H1 (cell line): ENCODE data around the gene HHAT. TPM values are rescaled to one million over a fixed set of nuclear protein-coding genes. Genes with fewer than 3 reads are reported as not detected.

Source experiments
- CTCF ChIA-PET: fragments of 300-600 bp; sonication (Branson Sonifier 250); formaldehyde crosslinking; loops from one replicate; lab custom pipeline; 2021; ENCODE audit not compliant: partially characterized antibody; lab: Charles Lee
- POLR2A ChIA-PET: fragments of 300-600 bp; sonication (Branson Sonifier 250); formaldehyde crosslinking; loops from one replicate; lab custom pipeline; 2021; ENCODE audit warnings: inconsistent platforms; ENCODE audit not compliant: partially characterized antibody; lab: Charles Lee
- DNase-seq, 2 experiments: peaks; one replicate each; pipeline versions ENCODE4 v3.0.0 to v3.0.0-alpha.2; 2010 to 2022; ENCODE audit warnings: low spot score in 2 of 2, low read depth in 1 of 2, mixed read lengths in 1 of 2
- FAIRE-seq: peaks from 2 replicates; lab custom pipeline; 2011; peaks lifted over from hg19 to GRCh38; lab: Jason Lieb, UNC
- H2AFZ ChIP-seq: 2 replicates; pipeline ENCODE4 v1.8.1; 2012; ENCODE audit warnings: low read length, inconsistent platforms
- H2AK5ac ChIP-seq: 2 replicates; pipeline ENCODE4 v1.6.1; 2013; ENCODE audit warnings: low read depth, low read length
- H2BK120ac ChIP-seq: replicated peaks from 2 replicates; pipeline ENCODE3; 2013; ENCODE audit warnings: low read depth, low read length, inconsistent platforms
- H2BK12ac ChIP-seq: 2 replicates; pipeline ENCODE4 v1.6.1; 2013; ENCODE audit warnings: low read depth, low read length
- H2BK15ac ChIP-seq: 2 replicates; pipeline ENCODE4 v1.6.1; 2013; ENCODE audit warnings: low read length
- H2BK20ac ChIP-seq: 2 replicates; pipeline ENCODE4 v1.6.1; 2013; ENCODE audit warnings: low read length
- H2BK5ac ChIP-seq: 2 replicates; pipeline ENCODE4 v1.6.1; 2013; ENCODE audit warnings: low read depth, low read length
- H3K14ac ChIP-seq: 2 replicates; pipeline ENCODE4 v1.6.1; 2013; ENCODE audit warnings: inconsistent platforms; ENCODE audit not compliant: insufficient read length
- H3K18ac ChIP-seq: 2 replicates; pipeline ENCODE4 v1.6.1; 2013; ENCODE audit warnings: low read length; ENCODE audit errors: extremely low read depth
- H3K23ac ChIP-seq: 2 replicates; pipeline ENCODE4 v1.6.1; 2013; ENCODE audit warnings: inconsistent platforms; ENCODE audit not compliant: insufficient read length
- H3K23me2 ChIP-seq: 2 replicates; pipeline ENCODE4 v1.6.1; 2013; ENCODE audit warnings: low read depth, low read length
- H3K27ac ChIP-seq: 2 replicates; pipeline ENCODE4 v1.6.1; 2011; ENCODE audit warnings: low read depth, low read length, inconsistent platforms
- H3K27me3 ChIP-seq, 4 experiments: replicated peaks in 1 of 4; 1 replicate in 1 of 4; 2 replicates in 3 of 4; pipeline versions ENCODE4 v1.6.1 to v1.8.1; 2011 to 2013; ENCODE audit warnings: low read length in 3 of 4, mild to moderate bottlenecking in 3 of 4, inconsistent platforms in 2 of 4, mixed read lengths in 2 of 4, moderate library complexity in 1 of 4; ENCODE audit not compliant: control insufficient read depth in 3 of 4, insufficient read depth in 3 of 4; ENCODE audit errors: extremely low read depth in 1 of 4
- H3K36me3 ChIP-seq, 4 experiments: 2 replicates each; pipeline versions ENCODE4 v1.6.1 to v1.8.1; 2011 to 2013; ENCODE audit warnings: mild to moderate bottlenecking in 4 of 4, low read length in 3 of 4, moderate library complexity in 2 of 4, control low read depth in 1 of 4, inconsistent platforms in 1 of 4; ENCODE audit not compliant: insufficient read depth in 4 of 4, control insufficient read depth in 2 of 4
- H3K4ac ChIP-seq: replicated peaks from 2 replicates; pipeline ENCODE3; 2013; ENCODE audit warnings: low read length, low read depth, mixed read lengths, inconsistent platforms; ENCODE audit not compliant: insufficient read length
- H3K4me1 ChIP-seq, 4 experiments: replicated peaks in 1 of 4; 1 replicate in 1 of 4; 2 replicates in 3 of 4; pipeline versions ENCODE4 v1.6.1 to v1.8.1; 2011 to 2013; ENCODE audit warnings: low read length in 3 of 4, inconsistent platforms in 2 of 4, mixed read lengths in 1 of 4; ENCODE audit not compliant: insufficient read depth in 4 of 4, control insufficient read depth in 3 of 4
- H3K4me2 ChIP-seq, 2 experiments: 2 replicates each; pipeline versions ENCODE4 v1.6.1 to v1.8.1; 2011 to 2013; ENCODE audit warnings: low read depth in 2 of 2, low read length in 2 of 2, control low read depth in 1 of 2, inconsistent platforms in 1 of 2, mild to moderate bottlenecking in 1 of 2; ENCODE audit not compliant: insufficient read depth in 1 of 2
- H3K4me3 ChIP-seq, 4 experiments: fragments of 200-600, 300-600 bp in 1 of 4; sonication (generic), shearing (Covaris generic), sonication (Bioruptor Twin) in 1 of 4; 2 replicates each; pipeline versions ENCODE4 v1.5.1 to v1.8.1; 2011 to 2016; ENCODE audit warnings: low read length in 4 of 4, low read depth in 3 of 4, control low read depth in 2 of 4, inconsistent platforms in 2 of 4, mild to moderate bottlenecking in 2 of 4, mixed read lengths in 1 of 4, moderate library complexity in 1 of 4; ENCODE audit not compliant: insufficient read depth in 2 of 4; ENCODE audit errors: extremely low read depth in 1 of 4
- H3K56ac ChIP-seq: replicated peaks from 2 replicates; pipeline ENCODE3; 2013; ENCODE audit warnings: low read depth, mild to moderate bottlenecking, mixed read lengths, low read length, inconsistent platforms; ENCODE audit not compliant: insufficient read length
- H3K79me1 ChIP-seq: 2 replicates; pipeline ENCODE4 v1.6.1; 2013; ENCODE audit warnings: low read depth, low read length, control low read depth
- H3K79me2 ChIP-seq, 2 experiments: 2 replicates each; pipeline versions ENCODE4 v1.6.1 to v1.8.1; 2012 to 2013; ENCODE audit warnings: low read length in 2 of 2, mild to moderate bottlenecking in 2 of 2, inconsistent platforms in 1 of 2; ENCODE audit not compliant: insufficient read depth in 2 of 2, control insufficient read depth in 1 of 2
- H3K9ac ChIP-seq, 4 experiments: replicated peaks in 1 of 4; 1 replicate in 1 of 4; 2 replicates in 3 of 4; pipeline versions ENCODE4 v1.6.1 to v1.8.1; 2011 to 2013; ENCODE audit warnings: low read depth in 3 of 4, low read length in 3 of 4, control low read depth in 2 of 4, mild to moderate bottlenecking in 2 of 4, moderate library complexity in 2 of 4, inconsistent platforms in 1 of 4; ENCODE audit errors: extremely low read depth in 1 of 4
- H3K9me3 ChIP-seq, 2 experiments: 2 replicates each; pipeline versions ENCODE4 v1.6.1 to v1.8.1; 2012 to 2013; ENCODE audit warnings: mild to moderate bottlenecking in 2 of 2, moderate library complexity in 2 of 2, control low read depth in 1 of 2, inconsistent platforms in 1 of 2, low read depth in 1 of 2, low read length in 1 of 2, mixed read lengths in 1 of 2; ENCODE audit not compliant: insufficient read depth in 2 of 2
- H4K20me1 ChIP-seq, 2 experiments: replicated peaks in 1 of 2; 2 replicates each; pipeline versions ENCODE3 to v1.8.1; 2011 to 2013; ENCODE audit warnings: inconsistent platforms in 2 of 2, low read length in 2 of 2, mild to moderate bottlenecking in 1 of 2; ENCODE audit not compliant: insufficient read depth in 2 of 2, control insufficient read depth in 1 of 2
- H4K5ac ChIP-seq: 2 replicates; pipeline ENCODE4 v1.6.1; 2013; ENCODE audit warnings: low read length, low read depth, mixed read lengths, inconsistent platforms; ENCODE audit not compliant: insufficient read length
- H4K8ac ChIP-seq: 2 replicates; pipeline ENCODE4 v1.8.0; 2013; ENCODE audit warnings: mild to moderate bottlenecking, moderate library complexity, low read length, inconsistent platforms; ENCODE audit not compliant: insufficient read depth; ENCODE audit errors: extremely low read depth
- H4K91ac ChIP-seq: replicated peaks from 2 replicates; pipeline ENCODE3; 2013; ENCODE audit warnings: low read length, mixed read lengths, inconsistent platforms; ENCODE audit not compliant: insufficient read length
- CBX8 ChIP-seq: fragments of 300-800, 300-1000 bp; sonication (generic); IDR thresholded peaks from 2 replicates; pipeline ENCODE4 v1.7.1; 2016; ENCODE audit warnings: low read depth, low read length, borderline replicate concordance
- CHD2 ChIP-seq: IDR thresholded peaks from 2 replicates; pipeline ENCODE4 v1.6.1; 2012; ENCODE audit warnings: low read length, improper control_type of control experiment
- E2F6 ChIP-seq: IDR thresholded peaks from 2 replicates; pipeline ENCODE4 v1.6.1; 2012; ENCODE audit warnings: inconsistent platforms
- EGR1 ChIP-seq: IDR thresholded peaks from 2 replicates; pipeline ENCODE4 v1.6.1; 2011; ENCODE audit warnings: low read depth, low read length, borderline replicate concordance
- GTF2F1 ChIP-seq: IDR thresholded peaks from 2 replicates; pipeline ENCODE4 v1.6.1; 2012; ENCODE audit warnings: low read depth, low read length, improper control_type of control experiment, borderline replicate concordance
- HDAC2 ChIP-seq, 2 experiments: fragments of 300-600 bp in 1 of 2; sonication (generic) in 1 of 2; IDR thresholded peaks; 2 replicates each; pipeline ENCODE4 v1.6.1; 2011 to 2012; ENCODE audit warnings: low read depth in 2 of 2, low read length in 2 of 2, mild to moderate bottlenecking in 2 of 2, moderate library complexity in 2 of 2, borderline replicate concordance in 1 of 2, inconsistent platforms in 1 of 2
- KDM5A ChIP-seq: fragments of 200-600 bp; IDR thresholded peaks from 2 replicates; pipeline ENCODE4 v1.7.1; 2012; ENCODE audit warnings: mild to moderate bottlenecking, low read length, inconsistent platforms, mixed read lengths
- SIX5 ChIP-seq: IDR thresholded peaks from 2 replicates; pipeline ENCODE4 v1.6.1; 2011; ENCODE audit warnings: mild to moderate bottlenecking, low read depth, low read length
- SP1 ChIP-seq: IDR thresholded peaks from 2 replicates; pipeline ENCODE4 v1.6.1; 2011; ENCODE audit warnings: low read depth, low read length
- SP2 ChIP-seq: IDR thresholded peaks from 2 replicates; pipeline ENCODE4 v1.6.1; 2012; ENCODE audit warnings: mild to moderate bottlenecking, low read length, inconsistent platforms
- WGBS, 2 experiments: shearing (Covaris generic) in 1 of 2; methylation state at CpG; one replicate each; pipeline versions ENCODE4 v1.1.6 to v1.1.7; 2013 to 2015; ENCODE audit warnings: low lambda C conversion rate in 2 of 2, mixed read lengths in 2 of 2, inconsistent platforms in 1 of 2, low coverage in 1 of 2, missing lambda C conversion rate in 1 of 2; ENCODE audit not compliant: insufficient replicate concordance in 2 of 2, insufficient coverage in 1 of 2, insufficient read length in 1 of 2; ENCODE audit errors: extremely low coverage in 1 of 2, missing lambda C conversion rate in 1 of 2; 5-methylcytosine and 5-hydroxymethylcytosine counted together
- polyA plus RNA-seq, 7 experiments: library from polyadenylated mRNA; depleted of rRNA in 3 of 7; stranded (reverse) in 5 of 7; unstranded in 2 of 7; fragments of >200 nt in 5 of 7; fragments of 200-250 nt in 2 of 7; gene quantifications; 1 replicate in 5 of 7; 2 replicates in 1 of 7; 4 replicates in 1 of 7; pipeline versions ENCODE4 v1.2.1 to v1.2.3, GENCODE V29; 2011 to 2013; ENCODE audit warnings: missing spikeins in 2 of 7, mixed read lengths in 2 of 7
- total RNA-seq: library from RNA; stranded (reverse); fragmentation: NEBNext Ultra II Directional; extraction: Animal tissue kit (Norgen Biotek cat#: 25700); gene quantifications from 2 replicates; pipeline ENCODE4 v1.2.1, GENCODE V29; 2021

The HHAT gene
- total and polyA plus RNA-seq, 2 of the 8 experiments (the other 6 are each of a cell fraction or from before 2014, with no cell fraction given): 0.15 to 0.51 TPM

GRCh38 chr1:210465150-210465549 lies 136.4 kb downstream of the HHAT start:
- DNase-seq (no peak), FAIRE-seq (no peak)
- H2BK20ac ChIP-seq: no peak overlapping the region
- H3K4ac ChIP-seq: no peak overlapping the region
- no peaks in the 10 kb centered on the region for H3K23me2 ChIP-seq
- H2AK5ac ChIP-seq: no peak overlapping the region
- H3K14ac ChIP-seq: no peak overlapping the region
- H3K36me3 ChIP-seq: no peaks in the 10 kb centered on the region; a peak in 1 of 8 replicates
- H3K56ac ChIP-seq: no peak overlapping the region
- no peak overlapping the region for H2AFZ ChIP-seq
- H3K9me3 ChIP-seq: no peaks in the 10 kb centered on the region
- H4K5ac ChIP-seq: no peak overlapping the region
- no peaks in the 10 kb centered on the region for H4K20me1 ChIP-seq
- WGBS, 2 experiments: 95% methylated on average over 3 of the region's 3 CpGs; no CpG with 5 or more reads in 1 of the 2 experiments
- no peak overlapping the region for H2BK120ac ChIP-seq
- CTCF ChIA-PET: interaction anchor here (1.5 kb wide), 1 partner anchor 17 kb away, joined by 5 read pairs; no protein-coding TSS in a partner anchor
- no peak overlapping the region for H4K91ac ChIP-seq
- H2BK15ac ChIP-seq: no peak overlapping the region
- H3K4me3 ChIP-seq: no peak overlapping the region
- H2BK5ac ChIP-seq: no peak overlapping the region
- H3K23ac ChIP-seq: no peak overlapping the region
- POLR2A ChIA-PET: no interaction called here
- no peaks in the 10 kb centered on the region for H3K79me2 ChIP-seq
- no peak overlapping the region for H2BK12ac ChIP-seq
- H3K27me3 ChIP-seq: no peaks in the 10 kb centered on the region
- H3K27ac ChIP-seq: no peak overlapping the region
- H3K18ac ChIP-seq: no peak overlapping the region
- no peak overlapping the region for H4K8ac ChIP-seq
- H3K9ac ChIP-seq: no peak overlapping the region
- H3K79me1 ChIP-seq: no peaks in the 10 kb centered on the region
- no peak overlapping the region for H3K4me2 ChIP-seq
- H3K4me1 ChIP-seq: peaks cover 0 to 2% (median 0%) of the 10 kb centered on the region in 4 experiments; a peak in 1 of 7 replicates
- TF ChIP-seq EGR1: no peak
- TF ChIP-seq GTF2F1: no peak
- no peak for TF ChIP-seq CBX8
- no peak for TF ChIP-seq SP2
- TF ChIP-seq SIX5: no peak
- TF ChIP-seq SP1: no peak
- TF ChIP-seq CHD2: no peak
- no peak for TF ChIP-seq E2F6
- TF ChIP-seq KDM5A: no peak
- no peak for TF ChIP-seq HDAC2 (IDR thresholded peaks at IDR 0.05; ENCODE audit: borderline replicate concordance in 1 of 2, low read depth in 2 of 2, low read length in 2 of 2)
